Lower leg skin (tissue), 4 donors: ENCODE results near the gene NKIRAS2. TPM values are rescaled to one million over a fixed set of nuclear protein-coding genes. Genes with fewer than 3 reads are reported as not detected.
A peak's percentile ranks its signal among the peaks of the same experiment; 100 is the strongest.

Experiments
- DNase-seq, 2 donors: peaks; one replicate each; pipeline ENCODE4 v3.0.0-alpha.2; 2019; ENCODE audit warnings: low spot score in 2 of 2
- H3K4me3 ChIP-seq: fragments of 200-600 bp; sonication (generic); 2 replicates; pipeline ENCODE4 v1.5.1; 2017; ENCODE audit warnings: mild to moderate bottlenecking, low read depth; ENCODE audit not compliant: poor library complexity, severe bottlenecking
- CTCF ChIP-seq, 3 donors: fragments of 450-650 bp; IDR thresholded peaks; one replicate each; pipeline ENCODE4 v1.5.1; 2016; ENCODE audit warnings: antibody characterized with exemption in 3 of 3, mild to moderate bottlenecking in 3 of 3, moderate library complexity in 2 of 3
- POLR2A ChIP-seq, 2 donors: fragments of 450-650 bp; IDR thresholded peaks; one replicate each; pipeline ENCODE4 v1.6.1; 2016 to 2017; ENCODE audit warnings: antibody characterized with exemption in 2 of 2, mild to moderate bottlenecking in 1 of 2, moderate library complexity in 1 of 2
- WGBS, 2 donors: methylation state at CpG; one replicate each; pipeline ENCODE4 v1.1.5; 2018; 5-methylcytosine and 5-hydroxymethylcytosine counted together
- intact Hi-C: fragments of 100-400 bp; cut with DNase I; formaldehyde crosslinking; loops from one replicate; pipeline ENCODE4 v1.15.0; 2023; ENCODE audit warnings: low total_unique reads
- total RNA-seq, 4 donors: library from RNA; depleted of rRNA; stranded (reverse); fragments of >200 nt; gene quantifications; one replicate each; pipeline ENCODE4 v1.1.0, GENCODE V29; 2016

The NKIRAS2 gene
- total RNA-seq, 4 donors from 2014 or later: 44.6 to 57.9 (median 52.3) TPM

- no peak for DNase-seq
- H3K4me3 ChIP-seq: no peak overlapping the region
- TF ChIP-seq CTCF (IDR thresholded peaks at IDR 0.05) (no peak), POLR2A (IDR thresholded peaks at IDR 0.05) (no peak)
- 81 to 89% methylated on average over 6 of the region's 6 CpGs for WGBS, 2 donors
- intact Hi-C loops: no loop called here
These were observed 45.9 kb upstream of the NKIRAS2 start for GRCh38 chr17:41974031-41974430.

- intact Hi-C loops: no loop called here
- WGBS, 2 donors: 76 to 92% methylated on average over 5 of the region's 5 CpGs
- TF ChIP-seq POLR2A (IDR thresholded peaks at IDR 0.05) (no peak), CTCF (IDR thresholded peaks at IDR 0.05) (no peak)
- no peak overlapping the region for H3K4me3 ChIP-seq
- DNase-seq: no peak
These were observed 45.2 kb upstream of the NKIRAS2 start for GRCh38 chr17:41974658-41975057.

GRCh38 chr17:41975099-41976083 is 44.5 kb upstream of the NKIRAS2 start:
- intact Hi-C loops: no loop called here
- DNase-seq: no peak
- TF ChIP-seq POLR2A (IDR thresholded peaks at IDR 0.05) (no peak), CTCF (IDR thresholded peaks at IDR 0.05) (no peak)
- WGBS, 2 donors: 74 to 91% methylated on average over 9 of the region's 9 CpGs
- H3K4me3 ChIP-seq: no peak overlapping the region

GRCh38 chr17:41976142-41976768 is 43.6 kb upstream of the NKIRAS2 start:
- H3K4me3 ChIP-seq: no peak overlapping the region
- 43 to 47% methylated on average over 11 of the region's 11 CpGs for WGBS, 2 donors
- TF ChIP-seq CTCF (IDR thresholded peaks at IDR 0.05): no peak
- TF ChIP-seq POLR2A (IDR thresholded peaks at IDR 0.05): no peak
- intact Hi-C loops: no loop called here
- no peak for DNase-seq

- DNase-seq: peak; percentile 50 to 78
- TF ChIP-seq POLR2A (IDR thresholded peaks at IDR 0.05) (no peak), CTCF (IDR thresholded peaks at IDR 0.05) (no peak)
- intact Hi-C loops: no loop called here
- H3K4me3 ChIP-seq: no peak overlapping the region
- 50 to 56% methylated on average over 4 of the region's 4 CpGs for WGBS, 2 donors
These were observed 41.9 kb upstream of the NKIRAS2 start for GRCh38 chr17:41977991-41978390.
